Right hindlimb (tissue), 1 donor: Measurements from ENCODE around the gene IGSF11.
"Not testable (repeated sequence)": the region's sequence is repeated elsewhere in the genome, so short reads cannot be mapped to it uniquely, and the experiment has no call there.

ENCODE experiments used
- DNase-seq: peaks from one replicate; pipeline ENCODE4 v3.0.0-alpha.2; 2018

Gene IGSF11

GRCh38 chr3:118988198-118989130 lies 46.2 kb downstream of the IGSF11 start:
- no peak for DNase-seq

- peak; percentile 73 for DNase-seq
These were observed 47.2 kb downstream of the IGSF11 start for GRCh38 chr3:118987477-118987876.

- no peak for DNase-seq
These were observed 47.9 kb downstream of the IGSF11 start for GRCh38 chr3:118986734-118987133.

- no peak for DNase-seq
These were observed 49.9 kb downstream of the IGSF11 start for GRCh38 chr3:118984699-118985098.

GRCh38 chr3:118981494-118982134 lies 53.0 kb downstream of the IGSF11 start:
- DNase-seq = no peak

- DNase-seq = no peak
These were observed 53.8 kb downstream of the IGSF11 start for GRCh38 chr3:118980832-118981231.

- no peak for DNase-seq
These were observed 56.3 kb downstream of the IGSF11 start for GRCh38 chr3:118978393-118978758.

- no peak for DNase-seq
These were observed 56.8 kb downstream of the IGSF11 start for GRCh38 chr3:118977671-118978392.

- DNase-seq = no peak
These were observed 57.5 kb downstream of the IGSF11 start for GRCh38 chr3:118977118-118977517.

- not testable (repeated sequence) for DNase-seq
These were observed 59.2 kb downstream of the IGSF11 start for GRCh38 chr3:118975476-118975875.

GRCh38 chr3:118974356-118975097 lies 60.1 kb downstream of the IGSF11 start:
- DNase-seq = no peak

GRCh38 chr3:118973050-118973449 lies 61.6 kb downstream of the IGSF11 start:
- no peak for DNase-seq

- no peak for DNase-seq
These were observed 63.8 kb downstream of the IGSF11 start for GRCh38 chr3:118970819-118971218.

- DNase-seq = no peak
These were observed 66.0 kb downstream of the IGSF11 start for GRCh38 chr3:118968640-118969039.

- DNase-seq = no peak
These were observed 66.5 kb downstream of the IGSF11 start for GRCh38 chr3:118968111-118968510.

- DNase-seq = no peak
These were observed 67.9 kb downstream of the IGSF11 start for GRCh38 chr3:118966700-118967099.

- no peak for DNase-seq
These were observed 70.9 kb downstream of the IGSF11 start for GRCh38 chr3:118963711-118964110.

GRCh38 chr3:118960876-118961450 lies 73.7 kb downstream of the IGSF11 start:
- DNase-seq = no peak

- no peak for DNase-seq
These were observed 78.6 kb downstream of the IGSF11 start for GRCh38 chr3:118955914-118956556.

- no peak for DNase-seq
These were observed 83.6 kb downstream of the IGSF11 start for GRCh38 chr3:118951089-118951488.

GRCh38 chr3:118949113-118949760 lies 85.4 kb downstream of the IGSF11 start:
- no peak for DNase-seq
